ENCODE data around the gene IGFBP1.

DNA sequence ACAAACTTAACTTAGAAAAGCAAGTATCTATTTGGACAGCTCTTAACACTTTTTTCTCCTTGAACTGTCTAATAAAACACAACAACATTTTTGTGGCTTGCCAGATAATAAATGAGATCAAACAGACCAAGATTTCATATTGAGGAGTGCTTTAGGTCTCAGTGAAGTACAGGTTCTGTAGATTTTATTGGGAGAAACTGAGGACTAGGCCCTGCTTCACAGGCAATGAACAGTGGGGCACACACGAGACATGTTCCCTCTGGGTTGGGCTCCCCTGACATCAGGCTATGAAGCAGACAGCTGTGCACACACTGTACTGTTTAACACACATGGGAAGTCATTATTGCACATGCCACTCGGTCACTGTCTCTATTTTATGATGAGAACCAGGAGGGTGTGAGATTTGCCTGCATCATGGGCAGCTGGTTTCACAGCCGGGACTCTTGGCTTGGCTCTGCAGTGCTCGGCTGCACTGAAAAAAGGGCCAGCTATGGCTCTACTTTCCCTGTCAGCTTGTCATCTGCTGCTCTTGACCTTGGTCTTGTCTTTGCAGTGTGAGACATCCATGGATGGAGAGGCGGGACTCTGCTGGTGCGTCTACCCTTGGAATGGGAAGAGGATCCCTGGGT, 4.2 kb downstream of the IGFBP1 start:
- TF ChIP-seq, protein P1, sequence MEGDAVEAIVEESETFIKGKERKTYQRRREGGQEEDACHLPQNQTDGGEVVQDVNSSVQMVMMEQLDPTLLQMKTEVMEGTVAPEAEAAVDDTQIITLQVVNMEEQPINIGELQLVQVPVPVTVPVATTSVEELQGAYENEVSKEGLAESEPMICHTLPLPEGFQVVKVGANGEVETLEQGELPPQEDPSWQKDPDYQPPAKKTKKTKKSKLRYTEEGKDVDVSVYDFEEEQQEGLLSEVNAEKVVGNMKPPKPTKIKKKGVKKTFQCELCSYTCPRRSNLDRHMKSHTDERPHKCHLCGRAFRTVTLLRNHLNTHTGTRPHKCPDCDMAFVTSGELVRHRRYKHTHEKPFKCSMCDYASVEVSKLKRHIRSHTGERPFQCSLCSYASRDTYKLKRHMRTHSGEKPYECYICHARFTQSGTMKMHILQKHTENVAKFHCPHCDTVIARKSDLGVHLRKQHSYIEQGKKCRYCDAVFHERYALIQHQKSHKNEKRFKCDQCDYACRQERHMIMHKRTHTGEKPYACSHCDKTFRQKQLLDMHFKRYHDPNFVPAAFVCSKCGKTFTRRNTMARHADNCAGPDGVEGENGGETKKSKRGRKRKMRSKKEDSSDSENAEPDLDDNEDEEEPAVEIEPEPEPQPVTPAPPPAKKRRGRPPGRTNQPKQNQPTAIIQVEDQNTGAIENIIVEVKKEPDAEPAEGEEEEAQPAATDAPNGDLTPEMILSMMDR (IDR thresholded peaks at IDR 0.05; ENCODE audit: insufficient read depth, low read length, poor library complexity, severe bottlenecking) = no peak
- TF ChIP-seq EZH2phosphoT487 (conservative IDR thresholded peaks at IDR 0.05; ENCODE audit: low read length) = no peak

Data from SU-DHL-6 (cell line).